H1 (cell line): ENCODE measurements around the gene PEAK1. TPM values are rescaled to one million over a fixed set of nuclear protein-coding genes. Genes with fewer than 3 reads are reported as not detected.

ENCODE experiments used
- CTCF ChIA-PET: fragments of 300-600 bp; sonication (Branson Sonifier 250); formaldehyde crosslinking; loops from one replicate; lab custom pipeline; 2021; ENCODE audit not compliant: partially characterized antibody; lab: Charles Lee
- POLR2A ChIA-PET: fragments of 300-600 bp; sonication (Branson Sonifier 250); formaldehyde crosslinking; loops from one replicate; lab custom pipeline; 2021; ENCODE audit warnings: inconsistent platforms; ENCODE audit not compliant: partially characterized antibody; lab: Charles Lee
- DNase-seq, 2 experiments: peaks; one replicate each; pipeline versions ENCODE4 v3.0.0 to v3.0.0-alpha.2; 2010 to 2022; ENCODE audit warnings: low spot score in 2 of 2, low read depth in 1 of 2, mixed read lengths in 1 of 2
- FAIRE-seq: peaks from 2 replicates; lab custom pipeline; 2011; peaks lifted over from hg19 to GRCh38; lab: Jason Lieb, UNC
- H2AFZ ChIP-seq: 2 replicates; pipeline ENCODE4 v1.8.1; 2012; ENCODE audit warnings: low read length, inconsistent platforms
- H2AK5ac ChIP-seq: 2 replicates; pipeline ENCODE4 v1.6.1; 2013; ENCODE audit warnings: low read depth, low read length
- H2BK120ac ChIP-seq: replicated peaks from 2 replicates; pipeline ENCODE3; 2013; ENCODE audit warnings: low read depth, low read length, inconsistent platforms
- H2BK12ac ChIP-seq: 2 replicates; pipeline ENCODE4 v1.6.1; 2013; ENCODE audit warnings: low read depth, low read length
- H2BK15ac ChIP-seq: 2 replicates; pipeline ENCODE4 v1.6.1; 2013; ENCODE audit warnings: low read length
- H2BK20ac ChIP-seq: 2 replicates; pipeline ENCODE4 v1.6.1; 2013; ENCODE audit warnings: low read length
- H2BK5ac ChIP-seq: 2 replicates; pipeline ENCODE4 v1.6.1; 2013; ENCODE audit warnings: low read depth, low read length
- H3K14ac ChIP-seq: 2 replicates; pipeline ENCODE4 v1.6.1; 2013; ENCODE audit warnings: inconsistent platforms; ENCODE audit not compliant: insufficient read length
- H3K18ac ChIP-seq: 2 replicates; pipeline ENCODE4 v1.6.1; 2013; ENCODE audit warnings: low read length; ENCODE audit errors: extremely low read depth
- H3K23ac ChIP-seq: 2 replicates; pipeline ENCODE4 v1.6.1; 2013; ENCODE audit warnings: inconsistent platforms; ENCODE audit not compliant: insufficient read length
- H3K23me2 ChIP-seq: 2 replicates; pipeline ENCODE4 v1.6.1; 2013; ENCODE audit warnings: low read depth, low read length
- H3K27ac ChIP-seq: 2 replicates; pipeline ENCODE4 v1.6.1; 2011; ENCODE audit warnings: low read depth, low read length, inconsistent platforms
- H3K27me3 ChIP-seq, 4 experiments: replicated peaks in 1 of 4; 1 replicate in 1 of 4; 2 replicates in 3 of 4; pipeline versions ENCODE4 v1.6.1 to v1.8.1; 2011 to 2013; ENCODE audit warnings: low read length in 3 of 4, mild to moderate bottlenecking in 3 of 4, inconsistent platforms in 2 of 4, mixed read lengths in 2 of 4, moderate library complexity in 1 of 4; ENCODE audit not compliant: control insufficient read depth in 3 of 4, insufficient read depth in 3 of 4; ENCODE audit errors: extremely low read depth in 1 of 4
- H3K36me3 ChIP-seq, 4 experiments: 2 replicates each; pipeline versions ENCODE4 v1.6.1 to v1.8.1; 2011 to 2013; ENCODE audit warnings: mild to moderate bottlenecking in 4 of 4, low read length in 3 of 4, moderate library complexity in 2 of 4, control low read depth in 1 of 4, inconsistent platforms in 1 of 4; ENCODE audit not compliant: insufficient read depth in 4 of 4, control insufficient read depth in 2 of 4
- H3K4ac ChIP-seq: replicated peaks from 2 replicates; pipeline ENCODE3; 2013; ENCODE audit warnings: low read length, low read depth, mixed read lengths, inconsistent platforms; ENCODE audit not compliant: insufficient read length
- H3K4me1 ChIP-seq, 4 experiments: replicated peaks in 1 of 4; 1 replicate in 1 of 4; 2 replicates in 3 of 4; pipeline versions ENCODE4 v1.6.1 to v1.8.1; 2011 to 2013; ENCODE audit warnings: low read length in 3 of 4, inconsistent platforms in 2 of 4, mixed read lengths in 1 of 4; ENCODE audit not compliant: insufficient read depth in 4 of 4, control insufficient read depth in 3 of 4
- H3K4me2 ChIP-seq, 2 experiments: 2 replicates each; pipeline versions ENCODE4 v1.6.1 to v1.8.1; 2011 to 2013; ENCODE audit warnings: low read depth in 2 of 2, low read length in 2 of 2, control low read depth in 1 of 2, inconsistent platforms in 1 of 2, mild to moderate bottlenecking in 1 of 2; ENCODE audit not compliant: insufficient read depth in 1 of 2
- H3K4me3 ChIP-seq, 4 experiments: fragments of 200-600, 300-600 bp in 1 of 4; sonication (generic), shearing (Covaris generic), sonication (Bioruptor Twin) in 1 of 4; 2 replicates each; pipeline versions ENCODE4 v1.5.1 to v1.8.1; 2011 to 2016; ENCODE audit warnings: low read length in 4 of 4, low read depth in 3 of 4, control low read depth in 2 of 4, inconsistent platforms in 2 of 4, mild to moderate bottlenecking in 2 of 4, mixed read lengths in 1 of 4, moderate library complexity in 1 of 4; ENCODE audit not compliant: insufficient read depth in 2 of 4; ENCODE audit errors: extremely low read depth in 1 of 4
- H3K56ac ChIP-seq: replicated peaks from 2 replicates; pipeline ENCODE3; 2013; ENCODE audit warnings: low read depth, mild to moderate bottlenecking, mixed read lengths, low read length, inconsistent platforms; ENCODE audit not compliant: insufficient read length
- H3K79me1 ChIP-seq: 2 replicates; pipeline ENCODE4 v1.6.1; 2013; ENCODE audit warnings: low read depth, low read length, control low read depth
- H3K79me2 ChIP-seq, 2 experiments: 2 replicates each; pipeline versions ENCODE4 v1.6.1 to v1.8.1; 2012 to 2013; ENCODE audit warnings: low read length in 2 of 2, mild to moderate bottlenecking in 2 of 2, inconsistent platforms in 1 of 2; ENCODE audit not compliant: insufficient read depth in 2 of 2, control insufficient read depth in 1 of 2
- H3K9ac ChIP-seq, 4 experiments: replicated peaks in 1 of 4; 1 replicate in 1 of 4; 2 replicates in 3 of 4; pipeline versions ENCODE4 v1.6.1 to v1.8.1; 2011 to 2013; ENCODE audit warnings: low read depth in 3 of 4, low read length in 3 of 4, control low read depth in 2 of 4, mild to moderate bottlenecking in 2 of 4, moderate library complexity in 2 of 4, inconsistent platforms in 1 of 4; ENCODE audit errors: extremely low read depth in 1 of 4
- H3K9me3 ChIP-seq, 2 experiments: 2 replicates each; pipeline versions ENCODE4 v1.6.1 to v1.8.1; 2012 to 2013; ENCODE audit warnings: mild to moderate bottlenecking in 2 of 2, moderate library complexity in 2 of 2, control low read depth in 1 of 2, inconsistent platforms in 1 of 2, low read depth in 1 of 2, low read length in 1 of 2, mixed read lengths in 1 of 2; ENCODE audit not compliant: insufficient read depth in 2 of 2
- H4K20me1 ChIP-seq, 2 experiments: replicated peaks in 1 of 2; 2 replicates each; pipeline versions ENCODE3 to v1.8.1; 2011 to 2013; ENCODE audit warnings: inconsistent platforms in 2 of 2, low read length in 2 of 2, mild to moderate bottlenecking in 1 of 2; ENCODE audit not compliant: insufficient read depth in 2 of 2, control insufficient read depth in 1 of 2
- H4K5ac ChIP-seq: 2 replicates; pipeline ENCODE4 v1.6.1; 2013; ENCODE audit warnings: low read length, low read depth, mixed read lengths, inconsistent platforms; ENCODE audit not compliant: insufficient read length
- H4K8ac ChIP-seq: 2 replicates; pipeline ENCODE4 v1.8.0; 2013; ENCODE audit warnings: mild to moderate bottlenecking, moderate library complexity, low read length, inconsistent platforms; ENCODE audit not compliant: insufficient read depth; ENCODE audit errors: extremely low read depth
- H4K91ac ChIP-seq: replicated peaks from 2 replicates; pipeline ENCODE3; 2013; ENCODE audit warnings: low read length, mixed read lengths, inconsistent platforms; ENCODE audit not compliant: insufficient read length
- CBX5 ChIP-seq: fragments of 300-800, 300-1000 bp; sonication (generic); IDR thresholded peaks from 2 replicates; pipeline ENCODE4 v1.7.1; 2016; ENCODE audit warnings: antibody characterized with exemption, low read length, low read depth
- EP300 ChIP-seq, 2 experiments: IDR thresholded peaks; 1 replicate in 1 of 2; 2 replicates in 1 of 2; pipeline ENCODE4 v1.6.1; 2011 to 2012; ENCODE audit warnings: low read depth in 2 of 2, low read length in 2 of 2, mild to moderate bottlenecking in 2 of 2, borderline replicate concordance in 1 of 2, inconsistent platforms in 1 of 2, moderate library complexity in 1 of 2
- GTF2F1 ChIP-seq: IDR thresholded peaks from 2 replicates; pipeline ENCODE4 v1.6.1; 2012; ENCODE audit warnings: low read depth, low read length, improper control_type of control experiment, borderline replicate concordance
- KDM4A ChIP-seq: IDR thresholded peaks from one replicate; pipeline ENCODE4 v1.7.1; 2012; ENCODE audit warnings: low read depth, mild to moderate bottlenecking, moderate library complexity, low read length, inconsistent platforms; ENCODE audit not compliant: severe bottlenecking
- NANOG ChIP-seq: IDR thresholded peaks from 2 replicates; pipeline ENCODE4 v1.6.1; 2011; ENCODE audit warnings: low read length, low read depth, mild to moderate bottlenecking, inconsistent platforms; ENCODE audit not compliant: insufficient read depth, poor library complexity, severe bottlenecking
- SIN3A ChIP-seq, 2 experiments: IDR thresholded peaks in 1 of 2; conservative IDR thresholded peaks in 1 of 2; 2 replicates each; pipeline ENCODE4 v1.6.1; 2011 to 2012; ENCODE audit warnings: low read length in 2 of 2, improper control_type of control experiment in 1 of 2, low read depth in 1 of 2, mild to moderate bottlenecking in 1 of 2
- WGBS, 2 experiments: shearing (Covaris generic) in 1 of 2; methylation state at CpG; one replicate each; pipeline versions ENCODE4 v1.1.6 to v1.1.7; 2013 to 2015; ENCODE audit warnings: low lambda C conversion rate in 2 of 2, mixed read lengths in 2 of 2, inconsistent platforms in 1 of 2, low coverage in 1 of 2, missing lambda C conversion rate in 1 of 2; ENCODE audit not compliant: insufficient replicate concordance in 2 of 2, insufficient coverage in 1 of 2, insufficient read length in 1 of 2; ENCODE audit errors: extremely low coverage in 1 of 2, missing lambda C conversion rate in 1 of 2; 5-methylcytosine and 5-hydroxymethylcytosine counted together
- polyA plus RNA-seq, 7 experiments: library from polyadenylated mRNA; depleted of rRNA in 3 of 7; stranded (reverse) in 5 of 7; unstranded in 2 of 7; fragments of >200 nt in 5 of 7; fragments of 200-250 nt in 2 of 7; gene quantifications; 1 replicate in 5 of 7; 2 replicates in 1 of 7; 4 replicates in 1 of 7; pipeline versions ENCODE4 v1.2.1 to v1.2.3, GENCODE V29; 2011 to 2013; ENCODE audit warnings: missing spikeins in 2 of 7, mixed read lengths in 2 of 7
- total RNA-seq: library from RNA; stranded (reverse); fragmentation: NEBNext Ultra II Directional; extraction: Animal tissue kit (Norgen Biotek cat#: 25700); gene quantifications from 2 replicates; pipeline ENCODE4 v1.2.1, GENCODE V29; 2021

PEAK1 gene
- total and polyA plus RNA-seq, 2 of the 8 experiments (the other 6 are each of a cell fraction or from before 2014, with no cell fraction given) = 8.8 to 44.8 TPM

DNA sequence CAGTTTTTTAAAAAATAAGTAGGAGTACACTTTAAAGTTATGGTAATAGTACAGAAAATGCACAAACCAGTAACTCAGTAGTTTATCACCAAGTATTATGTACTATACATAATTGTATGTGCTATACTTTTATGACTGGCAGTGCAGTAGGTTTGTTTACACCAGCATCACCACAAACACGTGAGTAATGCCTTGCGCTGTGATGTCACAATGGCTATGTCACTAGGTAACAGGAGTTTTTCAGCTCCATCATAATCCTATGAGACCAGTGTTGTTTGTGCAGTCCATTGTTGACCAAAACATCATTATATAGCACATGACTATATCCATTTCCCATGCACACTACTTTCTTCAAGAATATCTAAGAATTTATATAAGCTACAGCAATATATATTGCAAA lies 280.6 kb downstream of the PEAK1 start:
- no peak overlapping the region for H4K91ac ChIP-seq
- H2BK12ac ChIP-seq = no peak overlapping the region
- H2AK5ac ChIP-seq = no peak overlapping the region
- peaks cover 0 to 10% (median 1%) of the 10 kb centered on the region in 4 experiments; a peak in 2 of 8 replicates for H3K36me3 ChIP-seq
- 97% methylated on average over 2 of the region's 2 CpGs; no CpG with 5 or more reads in 1 of the 2 experiments for WGBS, 2 experiments
- peaks cover 0 to under 1% (median 0%) of the 10 kb centered on the region in 4 experiments; a peak in 1 of 7 replicates for H3K4me1 ChIP-seq
- no peak overlapping the region for H2BK120ac ChIP-seq
- H3K4me3 ChIP-seq = no peak overlapping the region
- peaks cover 3 to 4% of the 10 kb centered on the region in 2 experiments; a peak in 3 of 4 replicates for H3K9me3 ChIP-seq
- TF ChIP-seq SIN3A (conservative IDR thresholded peaks at IDR 0.05 in 1 of 2, IDR thresholded peaks at IDR 0.05 in 1 of 2; ENCODE audit: low read depth in 1 of 2, low read length in 2 of 2) (no peak), CBX5 (no peak), NANOG (no peak), KDM4A (no peak), EP300 (IDR thresholded peaks at IDR 0.05; ENCODE audit: borderline replicate concordance in 1 of 2, low read depth in 2 of 2, low read length in 2 of 2) (no peak), GTF2F1 (no peak)
- H2BK5ac ChIP-seq = no peak overlapping the region
- FAIRE-seq = no peak
- H2BK15ac ChIP-seq = no peak overlapping the region
- ChIA-PET CTCF (interaction anchor here (0.9 to 1.1 kb wide), 2 partner anchors 21 to 400 kb away, joined by 3 read pairs; no protein-coding TSS in a partner anchor), POLR2A (no interaction called here)
- no peaks in the 10 kb centered on the region for H3K79me1 ChIP-seq
- no peak overlapping the region for H3K18ac ChIP-seq
- H3K23ac ChIP-seq = no peak overlapping the region
- no peak for DNase-seq
- no peak overlapping the region for H3K14ac ChIP-seq
- no peak overlapping the region for H3K9ac ChIP-seq
- no peak overlapping the region for H3K56ac ChIP-seq
- H4K20me1 ChIP-seq = no peaks in the 10 kb centered on the region
- H2BK20ac ChIP-seq = no peak overlapping the region
- no peaks in the 10 kb centered on the region for H3K27me3 ChIP-seq
- H4K8ac ChIP-seq = no peak overlapping the region
- no peak overlapping the region for H3K4ac ChIP-seq
- no peaks in the 10 kb centered on the region for H3K79me2 ChIP-seq
- no peak overlapping the region for H3K27ac ChIP-seq
- H4K5ac ChIP-seq = no peak overlapping the region
- no peaks in the 10 kb centered on the region for H3K23me2 ChIP-seq
- H2AFZ ChIP-seq = no peak overlapping the region
- H3K4me2 ChIP-seq = no peak overlapping the region
